ENCODE measurements around the gene TBC1D9B.

GRCh38 chr5:179854356-179854755 is 53.3 kb downstream of the TBC1D9B start:
- TF ChIP-seq POLR2AphosphoS5 (IDR thresholded peaks at IDR 0.05; ENCODE audit: insufficient read depth in 1 of 2, low read depth in 1 of 2) (no peak), CTCF (IDR thresholded peaks at IDR 0.05) (no peak)

All from vagina (tissue), 2 donors.